Upper lobe of left lung (tissue), 4 donors: ENCODE data around the gene SIK3.

Source experiments
- CTCF ChIP-seq, 6 experiments: fragments of 450-650 bp in 4 of 6; fragments of 200-600 bp in 2 of 6; sonication (generic) in 2 of 6; IDR thresholded peaks; one replicate each; pipeline ENCODE4 v1.5.1; 2016 to 2019; ENCODE audit warnings: antibody characterized with exemption in 6 of 6
- EP300 ChIP-seq, 4 donors: sonication (generic); formaldehyde crosslinking; IDR thresholded peaks; one replicate each; pipeline ENCODE4 v1.5.1; 2017; ENCODE audit warnings: antibody characterized with exemption in 4 of 4, control low read depth in 2 of 4
- POLR2A ChIP-seq, 4 donors: fragments of 450-650 bp; IDR thresholded peaks; one replicate each; pipeline ENCODE4 v1.5.1; 2016 to 2017; ENCODE audit warnings: antibody characterized with exemption in 4 of 4, mild to moderate bottlenecking in 2 of 4

GRCh38 chr11:116813170-116813569 is 285.1 kb downstream of the SIK3 start:
- TF ChIP-seq CTCF (IDR thresholded peaks at IDR 0.05), result no peak
- TF ChIP-seq EP300 (IDR thresholded peaks at IDR 0.05), result no peak
- no peak for TF ChIP-seq POLR2A (IDR thresholded peaks at IDR 0.05)
